LNCaP clone FGC (cell line): Measurements from ENCODE around the gene CHAF1A.

Experiments
- DNase-seq: peaks from one replicate; pipeline ENCODE4 v3.0.0-alpha.2; 2011; ENCODE audit warnings: low read depth
- H3K4me3 ChIP-seq: 2 replicates; pipeline ENCODE4 v1.5.1; 2011; ENCODE audit warnings: mild to moderate bottlenecking, low read depth, low read length, control low read depth
- TF ChIP-seq, protein P1 (sequence below): IDR thresholded peaks from 2 replicates; pipeline ENCODE4 v1.5.1; 2012; ENCODE audit warnings: mild to moderate bottlenecking; ENCODE audit not compliant: control insufficient read depth, insufficient read depth; ENCODE audit errors: extremely low read depth

The CHAF1A gene

DNA sequence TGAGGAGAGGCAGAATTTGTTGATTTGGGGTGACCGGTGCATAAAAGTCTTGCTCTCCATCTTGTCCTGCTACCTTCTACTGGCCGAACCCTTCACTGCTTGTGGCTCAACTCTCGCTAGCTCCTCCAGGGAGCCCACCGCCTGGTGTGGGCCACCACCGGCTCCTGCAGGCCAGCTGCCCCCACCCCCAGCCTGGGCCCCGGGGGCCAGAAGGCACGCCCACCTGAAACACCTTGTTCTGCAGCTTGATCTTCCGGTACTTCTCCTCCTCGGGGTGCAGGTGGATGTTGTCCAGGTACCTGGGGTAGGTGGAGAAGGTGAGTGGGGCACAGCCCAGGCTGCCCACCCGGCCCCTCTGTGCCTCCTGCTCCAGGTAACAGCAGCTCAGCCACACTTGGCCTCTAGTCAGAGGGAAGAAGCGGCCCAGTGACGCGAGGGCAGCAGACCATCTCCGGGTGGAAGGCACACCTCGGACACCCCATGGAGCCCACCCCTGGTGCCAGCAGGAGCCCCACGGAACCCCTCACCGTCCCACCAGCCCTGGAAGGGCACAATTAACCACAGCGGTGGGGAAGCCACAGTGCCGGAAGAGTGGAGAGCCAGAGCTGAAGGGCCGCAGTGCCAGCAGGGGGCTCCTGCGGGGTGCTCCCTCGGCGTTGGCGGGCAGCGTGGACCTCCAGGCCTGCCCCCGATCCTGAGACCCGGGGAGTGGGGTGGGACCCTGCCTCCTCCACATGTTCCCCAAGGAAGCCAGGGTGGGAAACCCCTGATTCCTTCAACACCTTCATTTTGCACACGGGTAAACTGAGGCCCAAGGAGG, 45.1 kb downstream of the CHAF1A start:
- no peak overlapping the region for H3K4me3 ChIP-seq
- TF ChIP-seq, protein P1, sequence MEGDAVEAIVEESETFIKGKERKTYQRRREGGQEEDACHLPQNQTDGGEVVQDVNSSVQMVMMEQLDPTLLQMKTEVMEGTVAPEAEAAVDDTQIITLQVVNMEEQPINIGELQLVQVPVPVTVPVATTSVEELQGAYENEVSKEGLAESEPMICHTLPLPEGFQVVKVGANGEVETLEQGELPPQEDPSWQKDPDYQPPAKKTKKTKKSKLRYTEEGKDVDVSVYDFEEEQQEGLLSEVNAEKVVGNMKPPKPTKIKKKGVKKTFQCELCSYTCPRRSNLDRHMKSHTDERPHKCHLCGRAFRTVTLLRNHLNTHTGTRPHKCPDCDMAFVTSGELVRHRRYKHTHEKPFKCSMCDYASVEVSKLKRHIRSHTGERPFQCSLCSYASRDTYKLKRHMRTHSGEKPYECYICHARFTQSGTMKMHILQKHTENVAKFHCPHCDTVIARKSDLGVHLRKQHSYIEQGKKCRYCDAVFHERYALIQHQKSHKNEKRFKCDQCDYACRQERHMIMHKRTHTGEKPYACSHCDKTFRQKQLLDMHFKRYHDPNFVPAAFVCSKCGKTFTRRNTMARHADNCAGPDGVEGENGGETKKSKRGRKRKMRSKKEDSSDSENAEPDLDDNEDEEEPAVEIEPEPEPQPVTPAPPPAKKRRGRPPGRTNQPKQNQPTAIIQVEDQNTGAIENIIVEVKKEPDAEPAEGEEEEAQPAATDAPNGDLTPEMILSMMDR: no peak

GRCh38 chr19:4448147-4448985, 45.9 kb downstream of the CHAF1A start:
- DNase-seq: no peak
- H3K4me3 ChIP-seq: no peak overlapping the region
- TF ChIP-seq, protein P1: no peak

More for the DNA sequence above, 45.1 kb downstream of the CHAF1A start:
- no peak for DNase-seq

DNA sequence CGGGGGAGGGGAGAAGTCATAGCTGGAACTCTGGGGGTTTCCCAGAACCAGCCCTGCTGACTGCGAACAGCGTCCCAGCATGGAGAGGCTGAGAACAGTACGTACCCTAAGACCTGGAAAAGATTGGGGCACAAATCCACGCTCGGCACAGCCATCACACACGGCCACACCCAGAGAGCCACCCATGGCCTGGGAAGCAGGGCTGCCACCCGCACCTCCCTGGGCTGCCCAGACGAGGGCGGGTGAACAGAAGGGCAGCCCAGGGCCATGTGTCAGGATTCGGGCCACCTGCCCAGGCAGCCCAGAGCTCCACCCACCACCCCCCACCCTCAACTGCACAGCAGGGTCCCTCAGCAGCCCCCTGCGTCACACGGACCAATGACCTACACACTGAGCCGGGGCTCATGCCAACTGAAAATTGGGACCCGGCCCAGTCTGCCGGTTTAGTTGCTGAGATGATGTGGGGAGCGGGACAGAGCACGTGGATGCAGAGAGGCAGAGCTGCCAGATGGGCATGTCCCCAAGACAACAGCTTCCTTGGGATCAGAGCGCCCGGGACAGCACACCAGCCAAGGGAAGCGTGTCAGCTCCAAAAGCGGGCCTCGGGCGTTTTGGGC, 46.7 kb downstream of the CHAF1A start:
- TF ChIP-seq, protein P1: no peak
- no peak overlapping the region for H3K4me3 ChIP-seq
- DNase-seq: no peak

DNA sequence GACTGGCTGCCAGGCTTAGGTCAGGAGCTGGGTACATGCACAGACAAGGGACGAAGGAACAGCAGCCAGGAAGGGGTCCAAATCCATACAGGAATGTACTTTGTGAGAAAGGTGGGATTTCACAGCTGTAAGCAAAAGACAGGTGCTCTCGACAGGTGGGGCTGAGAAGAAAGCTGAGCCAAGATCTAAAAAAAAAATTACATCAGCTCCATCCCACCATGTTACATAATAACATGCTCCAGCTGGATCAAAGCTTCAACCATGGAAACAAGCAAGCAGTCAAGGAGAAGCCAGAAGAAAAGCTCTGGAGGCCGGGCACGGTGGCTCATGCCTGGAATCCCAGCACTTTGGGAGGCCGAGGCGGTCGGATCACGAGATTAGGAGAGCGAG, 47.2 kb downstream of the CHAF1A start:
- no peak overlapping the region for H3K4me3 ChIP-seq
- TF ChIP-seq, protein P1: no peak
- no peak for DNase-seq

DNA sequence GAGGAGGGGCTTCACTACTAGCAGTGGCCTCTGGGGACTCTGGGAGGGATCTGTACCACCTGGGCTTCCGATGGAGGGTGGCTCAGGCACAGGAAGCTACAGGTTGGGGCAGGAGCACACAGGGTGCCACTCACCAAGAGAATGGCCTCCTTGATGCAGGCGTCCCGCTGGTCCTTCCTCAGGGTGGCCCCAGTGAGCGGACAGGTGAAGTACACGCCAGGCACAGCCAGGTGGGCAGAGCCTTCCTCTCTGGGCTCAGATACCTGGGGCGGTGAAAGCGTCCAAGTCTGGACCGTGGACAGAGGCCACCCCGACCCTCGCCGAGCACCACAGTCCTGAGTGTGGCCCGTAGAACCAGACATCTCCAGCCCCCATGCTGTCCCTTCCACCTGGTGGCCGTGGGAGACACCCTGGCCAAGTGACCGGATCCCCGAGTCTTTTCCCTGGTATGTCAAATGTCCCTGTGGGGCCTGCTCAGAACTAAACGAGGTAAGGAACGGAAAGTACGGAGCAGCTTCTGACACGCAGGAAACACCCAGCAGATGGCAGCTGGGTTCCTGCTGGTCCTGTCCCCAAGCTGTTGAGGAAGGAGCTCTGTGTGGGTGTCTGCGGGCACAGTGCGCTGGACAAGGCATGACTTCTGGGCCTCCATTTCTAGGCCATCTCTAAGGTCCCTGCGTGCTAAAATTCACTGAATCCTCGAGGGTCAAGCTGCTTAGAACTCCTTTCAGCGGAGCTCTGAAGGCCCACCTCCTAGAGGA, 50.0 kb downstream of the CHAF1A start:
- DNase-seq: no peak
- TF ChIP-seq, protein P1: no peak

More for the DNA sequence above, 50.0 kb downstream of the CHAF1A start:
- H3K4me3 ChIP-seq: no peak overlapping the region
